Uterus (tissue), 2 donors: ENCODE results near the gene MCCC2.

ENCODE experiments used
- POLR2A ChIP-seq, 2 donors: fragments of 450-650 bp; IDR thresholded peaks; one replicate each; pipeline ENCODE4 v1.6.1; 2016; ENCODE audit warnings: antibody characterized with exemption in 2 of 2, mild to moderate bottlenecking in 1 of 2, moderate library complexity in 1 of 2
- TF ChIP-seq, protein P1 (sequence below), 4 experiments: fragments of 200-600 bp in 2 of 4; fragments of 450-650 bp in 2 of 4; sonication (generic) in 2 of 4; IDR thresholded peaks; one replicate each; pipeline ENCODE4 v1.5.1; 2016 to 2019; ENCODE audit warnings: antibody characterized with exemption in 4 of 4, mild to moderate bottlenecking in 2 of 4, moderate library complexity in 1 of 4

DNA sequence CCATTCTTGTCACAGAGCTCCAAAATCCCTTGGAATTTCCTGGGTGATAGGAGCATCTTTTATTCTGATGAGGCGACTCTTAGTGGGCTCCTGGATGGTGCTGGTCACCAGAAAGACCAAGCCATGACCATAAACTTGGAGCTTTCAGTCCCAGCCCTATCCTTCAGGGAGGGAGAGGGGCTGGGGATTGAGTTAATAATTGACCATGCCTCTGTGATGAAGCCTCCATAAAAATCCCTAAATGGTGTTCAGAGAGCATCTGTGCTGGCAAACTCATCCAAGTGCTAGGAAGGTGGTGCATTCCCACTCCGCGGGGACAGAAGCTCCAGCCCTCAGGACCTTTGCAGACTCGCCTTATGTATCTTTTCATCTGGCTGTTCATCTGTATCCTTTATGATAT lies 28.7 kb downstream of the MCCC2 start:
- no peak for TF ChIP-seq POLR2A (IDR thresholded peaks at IDR 0.05)
- TF ChIP-seq, protein P1, sequence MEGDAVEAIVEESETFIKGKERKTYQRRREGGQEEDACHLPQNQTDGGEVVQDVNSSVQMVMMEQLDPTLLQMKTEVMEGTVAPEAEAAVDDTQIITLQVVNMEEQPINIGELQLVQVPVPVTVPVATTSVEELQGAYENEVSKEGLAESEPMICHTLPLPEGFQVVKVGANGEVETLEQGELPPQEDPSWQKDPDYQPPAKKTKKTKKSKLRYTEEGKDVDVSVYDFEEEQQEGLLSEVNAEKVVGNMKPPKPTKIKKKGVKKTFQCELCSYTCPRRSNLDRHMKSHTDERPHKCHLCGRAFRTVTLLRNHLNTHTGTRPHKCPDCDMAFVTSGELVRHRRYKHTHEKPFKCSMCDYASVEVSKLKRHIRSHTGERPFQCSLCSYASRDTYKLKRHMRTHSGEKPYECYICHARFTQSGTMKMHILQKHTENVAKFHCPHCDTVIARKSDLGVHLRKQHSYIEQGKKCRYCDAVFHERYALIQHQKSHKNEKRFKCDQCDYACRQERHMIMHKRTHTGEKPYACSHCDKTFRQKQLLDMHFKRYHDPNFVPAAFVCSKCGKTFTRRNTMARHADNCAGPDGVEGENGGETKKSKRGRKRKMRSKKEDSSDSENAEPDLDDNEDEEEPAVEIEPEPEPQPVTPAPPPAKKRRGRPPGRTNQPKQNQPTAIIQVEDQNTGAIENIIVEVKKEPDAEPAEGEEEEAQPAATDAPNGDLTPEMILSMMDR (IDR thresholded peaks at IDR 0.05): no peak
